DMS114 treated with DMSO at 0.1 percent for 48 hours (cell line): ENCODE data around the gene RSPH1.

Experiments used
- DNase-seq: peaks from one replicate; lab custom pipeline; 2025; ENCODE audit not compliant: unreplicated experiment; lab: John Stamatoyannopoulos, UW

The RSPH1 gene

DNA sequence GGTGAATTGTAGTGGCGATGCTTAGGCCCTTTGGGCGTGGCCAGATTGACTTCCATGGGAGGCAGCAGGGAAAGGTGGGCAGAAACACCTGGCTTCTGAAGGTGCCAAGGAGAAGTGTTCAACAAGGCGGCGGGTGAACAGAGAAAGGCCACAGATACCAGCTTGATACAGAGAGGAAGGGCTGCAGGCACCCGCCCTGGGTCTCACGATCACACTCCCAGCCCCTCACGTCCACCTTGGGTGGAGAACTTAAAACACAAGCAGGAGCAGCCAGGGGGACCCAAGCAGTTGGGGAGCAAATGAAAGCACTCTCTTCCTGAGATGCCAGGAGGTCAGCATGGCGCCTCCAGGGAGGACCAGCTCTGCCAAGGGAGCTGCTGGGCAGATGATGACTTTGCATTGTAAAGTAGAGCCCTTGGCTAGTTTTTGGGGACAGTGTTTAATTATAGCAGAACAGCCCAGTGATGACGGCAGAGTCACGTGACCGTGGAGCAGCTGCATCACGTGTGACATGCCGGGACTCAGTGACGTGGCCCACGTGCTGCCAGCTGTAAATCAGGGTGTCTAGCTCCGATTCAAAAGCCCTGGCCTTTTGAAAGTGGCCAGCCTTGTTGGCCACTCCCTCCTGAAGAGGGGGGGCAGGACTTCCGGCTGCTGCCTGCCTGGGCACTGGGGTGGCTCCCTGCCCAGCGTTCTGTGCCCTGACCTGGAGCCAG, 36.6 kb upstream of the RSPH1 start:
- DNase-seq, result no peak

DNA sequence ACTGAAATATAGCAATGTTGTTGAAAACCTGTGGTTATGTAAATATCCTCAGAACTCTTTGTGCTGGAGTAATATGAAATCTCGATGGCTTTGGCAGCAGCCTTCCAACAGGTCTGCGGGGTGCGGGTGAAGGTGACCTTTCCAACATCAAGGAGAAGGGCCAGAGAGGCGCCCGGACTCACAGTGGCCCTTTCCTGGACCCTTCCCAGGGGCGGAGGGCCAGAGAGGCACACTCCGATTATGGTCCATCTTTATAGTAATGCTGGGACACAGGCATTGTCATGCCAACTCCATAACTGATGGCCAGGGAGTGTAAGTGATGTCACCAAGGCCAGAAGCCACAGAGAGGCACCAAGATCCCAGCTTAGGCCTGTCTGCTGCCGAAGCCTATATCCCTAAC, 35.7 kb upstream of the RSPH1 start:
- DNase-seq, result no peak

DNA sequence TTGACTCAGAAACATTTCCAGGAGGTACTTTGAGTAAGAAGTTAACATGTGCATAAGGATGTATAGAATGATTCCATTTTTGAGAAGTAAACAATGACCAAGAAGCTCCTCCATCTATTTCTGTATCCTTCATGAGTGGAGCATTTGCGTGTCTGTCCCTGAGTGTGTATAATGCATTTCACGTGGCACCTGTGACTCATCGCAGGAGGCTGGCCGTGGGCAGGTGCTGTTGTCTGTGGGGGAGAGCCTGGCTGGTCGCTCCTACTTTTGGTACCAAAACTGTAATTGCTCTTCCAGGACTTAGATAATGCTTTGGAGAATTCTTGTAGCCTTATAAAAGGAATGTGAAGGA, 34.1 kb upstream of the RSPH1 start:
- DNase-seq, result no peak

DNA sequence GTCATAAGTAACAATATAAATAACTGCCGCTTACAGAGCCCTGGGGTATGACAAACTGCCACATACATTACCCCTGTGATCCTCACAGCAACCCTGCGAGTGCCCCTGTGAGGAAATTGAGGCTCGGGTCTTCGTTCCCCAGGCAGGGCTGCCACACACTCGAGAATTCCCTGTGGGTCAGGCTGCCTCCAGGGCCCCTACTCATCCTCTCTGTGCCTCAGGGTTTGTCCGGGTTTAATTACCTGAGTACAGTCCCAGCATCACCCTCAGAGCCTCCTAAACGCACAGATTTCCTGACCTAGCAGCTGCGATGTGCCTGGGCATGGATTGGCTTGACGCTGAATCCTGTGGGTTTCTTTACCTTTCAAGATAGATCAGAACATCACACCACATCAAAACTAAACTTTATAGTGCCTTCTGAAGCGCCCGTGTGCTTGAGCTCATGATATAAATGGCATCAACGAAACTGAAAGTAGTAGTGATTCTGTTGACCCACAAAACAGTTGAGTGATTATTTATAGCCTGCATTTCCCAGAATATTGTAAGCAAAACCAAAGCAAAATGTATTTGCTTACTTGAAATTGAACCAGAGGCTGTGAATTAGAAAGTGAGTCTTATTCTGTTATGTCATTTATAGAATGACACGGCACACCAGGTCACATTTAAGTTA, 31.6 kb upstream of the RSPH1 start:
- no peak for DNase-seq

DNA sequence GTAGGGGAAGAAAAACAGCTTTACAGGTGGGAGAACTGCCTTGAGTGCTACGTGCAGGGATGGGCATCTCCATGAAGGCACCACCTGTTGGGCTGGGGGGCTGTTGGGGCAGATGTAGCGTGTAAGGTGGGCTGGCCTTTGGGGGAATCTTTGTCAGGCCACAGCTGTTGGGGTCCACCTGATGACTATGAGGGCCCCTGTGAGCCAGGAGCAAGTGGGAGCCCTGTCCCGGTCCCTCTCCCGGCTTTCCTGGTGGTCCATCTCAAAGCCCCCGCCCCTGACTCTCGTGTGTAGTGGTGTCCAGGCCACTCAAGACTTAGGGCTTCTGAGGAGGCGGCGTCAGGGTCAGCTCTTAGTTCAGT, 31.1 kb upstream of the RSPH1 start:
- no peak for DNase-seq

DNA sequence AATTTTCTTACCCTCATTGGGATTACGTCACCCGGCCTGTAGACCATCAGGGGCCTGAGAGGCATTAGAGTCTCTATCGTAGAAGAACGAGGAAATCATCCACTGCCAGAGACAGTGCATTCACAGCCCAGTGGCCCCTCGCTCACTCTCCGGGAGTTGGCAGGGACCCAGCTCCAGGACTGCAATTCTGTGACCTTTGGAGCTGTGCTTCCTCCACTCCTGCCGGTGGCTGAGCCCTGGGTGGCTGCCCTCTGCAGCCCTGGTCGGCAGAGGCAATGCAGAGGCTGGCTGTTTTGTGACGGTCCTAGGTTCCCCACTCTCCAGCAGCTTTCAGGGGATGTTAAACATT, 30.3 kb upstream of the RSPH1 start:
- DNase-seq, result no peak

DNA sequence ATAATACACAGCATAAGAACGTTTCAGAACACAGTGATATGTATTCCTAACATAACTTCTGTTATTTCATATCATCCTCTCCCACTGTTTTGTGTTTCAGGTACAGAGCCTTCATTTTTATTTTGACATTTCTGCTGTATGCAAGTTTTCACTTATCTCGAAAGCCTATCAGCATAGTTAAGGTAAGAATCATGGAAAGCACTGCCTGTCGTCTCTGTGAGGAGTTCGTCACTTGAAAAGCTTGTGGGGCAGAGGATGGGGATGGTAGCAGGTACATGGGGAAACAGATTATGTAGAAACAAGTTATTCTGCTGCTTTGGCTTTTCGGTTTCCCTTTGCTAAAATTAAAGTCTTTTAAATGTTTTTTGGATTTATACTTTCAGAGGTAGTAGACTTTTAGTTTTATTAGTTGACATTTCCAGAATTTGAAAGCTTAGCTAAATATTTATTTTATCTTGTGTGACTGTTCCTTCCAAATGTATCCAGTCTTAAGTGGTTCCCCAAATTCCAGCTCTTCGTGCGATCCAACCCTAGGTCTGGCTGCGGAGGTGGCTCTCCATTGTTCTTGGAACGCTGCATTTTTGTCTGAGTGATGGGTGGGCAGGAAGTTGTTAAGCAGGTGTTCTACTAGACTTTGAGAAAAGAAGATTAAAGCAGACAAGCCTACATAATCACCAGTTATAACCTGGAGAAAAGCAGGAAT, 29.8 kb upstream of the RSPH1 start:
- DNase-seq, result no peak

DNA sequence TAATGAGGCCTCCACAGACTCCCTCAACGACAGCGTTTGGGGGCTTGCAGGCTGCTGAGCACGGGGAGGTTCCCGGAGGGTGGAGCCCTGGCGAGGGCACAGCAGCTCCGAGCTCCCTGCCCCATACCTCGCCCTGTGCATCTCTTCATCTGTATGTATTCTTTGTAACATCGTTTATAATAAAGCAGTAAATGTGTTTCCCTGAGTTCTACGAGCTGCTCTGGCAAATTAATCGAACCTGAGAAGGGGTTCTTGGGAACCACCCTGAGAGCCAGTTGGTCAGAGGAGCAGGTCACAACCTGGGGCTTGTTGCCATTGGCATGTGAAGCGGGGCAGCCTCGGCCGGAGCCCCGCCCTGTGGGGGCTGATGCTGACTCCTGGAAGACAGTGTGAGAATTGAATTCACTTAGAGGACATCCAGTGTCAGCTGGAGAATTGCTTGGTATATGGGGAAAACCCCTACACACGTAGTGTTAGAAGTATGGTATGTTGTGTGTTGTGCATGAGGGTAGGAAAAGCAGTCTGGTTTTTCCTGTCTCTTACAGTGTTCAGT, 29.1 kb upstream of the RSPH1 start:
- no peak for DNase-seq

DNA sequence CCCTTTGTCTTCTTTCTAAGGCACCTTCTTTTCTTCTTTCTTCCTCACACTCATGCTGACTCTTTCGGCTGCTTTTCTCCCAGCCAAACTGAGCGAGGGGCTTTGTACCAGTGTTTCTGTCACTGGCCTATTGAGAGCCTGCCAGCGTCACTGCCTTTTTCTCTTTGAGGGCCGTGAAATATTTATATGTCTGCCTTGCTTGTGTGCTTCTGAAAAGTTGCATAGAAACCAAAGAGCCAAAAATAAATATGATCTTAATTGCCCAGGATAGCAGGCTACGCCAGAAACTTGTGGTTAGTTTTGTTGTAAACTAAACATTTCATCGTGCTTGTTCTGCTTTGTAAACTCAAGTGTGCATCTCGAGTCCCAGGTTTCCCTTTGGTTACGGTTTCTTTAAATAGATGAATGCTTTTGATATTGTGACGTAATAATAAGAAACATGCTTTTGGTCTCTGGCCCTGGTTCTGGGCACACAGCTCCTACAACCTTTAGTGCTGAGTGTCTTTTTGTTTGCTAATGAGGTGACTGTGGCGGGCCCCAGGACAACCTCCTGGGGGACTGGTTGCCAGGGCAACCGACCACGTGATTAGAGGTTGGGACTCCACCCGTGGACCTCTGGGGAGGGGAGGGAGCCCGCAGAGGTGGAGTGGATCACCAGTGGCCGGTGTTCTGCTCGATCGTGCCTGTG, 28.5 kb upstream of the RSPH1 start:
- no peak for DNase-seq

DNA sequence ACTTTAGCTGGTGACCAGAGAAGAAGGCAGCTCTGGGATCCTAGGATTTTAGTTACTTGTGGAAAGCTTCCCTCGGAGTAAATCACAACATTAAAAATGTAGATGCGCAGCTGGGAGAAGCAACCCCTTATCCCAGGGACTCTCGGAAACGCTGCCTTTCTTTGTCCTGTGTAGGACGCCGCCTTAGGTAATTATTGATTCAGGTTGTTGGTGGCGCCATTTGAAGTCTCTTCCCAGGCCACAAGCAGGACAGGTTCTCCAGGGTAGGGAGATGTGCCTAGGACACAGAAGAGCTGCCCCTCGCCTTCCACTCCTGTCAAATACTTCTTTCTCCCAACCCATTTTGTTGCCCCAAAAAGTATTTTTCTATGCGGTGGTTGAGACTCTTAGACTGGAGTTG, 27.9 kb upstream of the RSPH1 start:
- DNase-seq, result no peak

DNA sequence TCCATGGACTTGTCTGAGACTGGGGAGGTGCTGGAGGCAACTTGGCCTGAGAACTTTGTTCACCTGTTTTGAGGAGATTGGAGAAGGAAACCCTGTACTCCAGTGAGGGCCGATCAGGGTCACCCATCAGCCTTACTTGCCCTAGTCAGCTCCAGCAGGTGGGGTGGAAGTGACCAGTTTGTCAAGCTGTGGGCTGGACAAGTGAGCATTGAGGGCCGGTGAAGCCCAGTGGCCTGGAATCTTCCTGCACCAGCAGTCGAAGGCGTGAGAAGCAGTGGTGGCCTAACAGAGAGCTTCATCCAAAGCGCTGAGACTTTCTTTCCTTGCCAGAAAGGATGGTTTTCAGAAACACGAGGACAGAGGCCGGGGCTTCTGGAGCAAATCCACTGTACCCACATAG, 27.2 kb upstream of the RSPH1 start:
- DNase-seq, result no peak

DNA sequence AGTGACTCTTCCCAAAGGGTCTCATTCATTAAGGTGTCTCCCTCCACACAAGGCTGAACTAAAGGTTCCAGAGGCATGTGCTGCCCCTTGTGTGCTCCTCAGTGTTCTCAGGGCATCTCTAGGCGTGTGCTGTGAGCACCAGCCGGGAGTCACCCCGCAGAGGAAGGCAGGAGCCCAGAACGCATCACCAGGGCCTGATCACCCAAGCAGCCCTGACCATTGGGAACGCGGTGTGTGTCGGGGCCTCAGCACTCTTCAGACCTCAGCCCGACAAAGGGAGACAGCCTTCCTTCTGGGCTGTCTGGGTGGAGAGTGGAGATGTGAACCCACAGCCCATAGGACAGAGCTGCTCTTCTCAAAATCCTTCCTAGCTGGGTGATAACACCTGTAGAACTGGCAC, 26.7 kb upstream of the RSPH1 start:
- DNase-seq, result no peak

DNA sequence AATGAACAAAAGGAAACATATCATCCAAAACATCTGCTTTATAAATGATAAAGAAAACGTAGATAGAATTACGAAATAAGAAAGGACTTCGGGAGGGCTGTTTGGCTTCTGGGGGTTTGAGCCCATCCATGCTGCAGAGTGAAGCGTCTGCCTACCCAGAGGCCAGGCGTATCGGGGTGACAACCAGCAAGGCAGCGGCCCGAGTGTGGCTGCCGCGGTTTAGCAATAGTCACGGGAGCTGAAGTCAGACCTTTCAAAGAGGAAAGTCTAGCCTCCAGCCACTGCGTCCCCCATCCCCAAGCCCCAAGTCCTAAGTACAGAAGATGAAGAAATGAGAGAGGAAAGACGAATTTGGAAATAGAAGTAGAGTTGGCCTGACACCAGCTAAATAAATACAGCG, 26.2 kb upstream of the RSPH1 start:
- DNase-seq, result no peak

DNA sequence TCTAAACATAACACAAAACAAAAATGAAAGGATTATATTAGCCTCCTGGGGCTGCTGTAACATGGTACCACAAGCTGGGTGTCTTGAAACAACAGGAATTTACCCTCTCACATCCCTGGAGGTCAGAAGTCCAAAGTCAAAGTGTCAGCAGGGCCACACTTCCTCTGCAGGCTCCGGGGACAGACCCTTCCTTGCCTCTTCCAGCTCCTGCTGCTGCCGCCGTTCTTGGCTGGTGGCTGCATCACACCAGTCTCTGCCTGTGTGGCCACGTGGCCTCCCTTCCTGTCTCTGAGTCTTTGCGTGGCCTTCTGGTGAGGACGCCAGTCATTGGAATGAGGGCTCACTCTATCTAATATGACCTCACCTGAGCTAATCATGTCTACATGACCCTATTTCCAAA, 25.8 kb upstream of the RSPH1 start:
- DNase-seq, result no peak

DNA sequence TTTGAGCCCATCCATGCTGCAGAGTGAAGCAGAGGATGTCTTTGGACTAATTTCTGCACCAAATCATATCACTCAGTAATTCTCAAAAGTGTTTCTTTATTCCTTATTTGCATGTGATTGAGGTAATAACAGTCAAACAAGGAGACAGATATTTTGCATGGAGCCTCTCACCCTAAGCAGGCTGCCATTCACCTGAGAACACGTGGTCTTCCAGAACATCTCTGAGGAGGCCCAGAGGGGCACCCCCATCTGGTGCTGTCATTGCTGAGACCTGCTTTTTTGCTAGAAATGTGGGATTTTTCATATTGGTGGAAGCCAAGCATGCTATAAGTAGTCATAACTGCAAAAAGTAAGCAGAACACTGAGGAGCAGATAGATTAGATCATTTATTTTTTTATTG, 25.4 kb upstream of the RSPH1 start:
- DNase-seq, result no peak

DNA sequence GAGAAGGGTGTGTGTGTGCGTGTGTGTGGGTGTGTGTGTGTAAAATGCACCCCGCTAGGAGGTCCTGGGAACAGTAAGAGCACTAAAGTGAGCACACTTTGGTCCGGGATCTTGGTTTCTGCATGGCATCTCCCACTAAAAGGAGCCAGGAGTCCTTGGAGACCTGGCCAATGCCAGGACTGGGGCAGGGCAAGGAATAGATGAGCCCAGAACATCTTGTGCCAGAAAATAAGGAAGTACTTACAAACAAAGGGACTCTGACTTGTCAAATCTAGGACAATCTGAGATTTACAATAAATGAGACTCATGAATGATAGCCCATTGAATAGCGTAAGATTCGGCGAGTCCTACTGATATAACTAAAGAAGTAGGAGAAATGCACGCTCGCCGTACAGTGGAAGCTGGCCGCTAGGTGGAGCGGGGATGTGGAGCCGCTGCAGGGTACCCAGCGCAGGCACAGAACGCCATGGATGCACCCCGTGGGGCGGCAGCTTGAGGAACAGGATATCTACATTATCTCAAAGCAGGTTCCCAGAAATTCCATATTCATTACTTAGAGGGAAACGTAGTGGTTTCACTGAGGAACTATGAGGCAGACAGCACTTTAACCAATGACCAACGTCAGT, 24.7 kb upstream of the RSPH1 start:
- no peak for DNase-seq

DNA sequence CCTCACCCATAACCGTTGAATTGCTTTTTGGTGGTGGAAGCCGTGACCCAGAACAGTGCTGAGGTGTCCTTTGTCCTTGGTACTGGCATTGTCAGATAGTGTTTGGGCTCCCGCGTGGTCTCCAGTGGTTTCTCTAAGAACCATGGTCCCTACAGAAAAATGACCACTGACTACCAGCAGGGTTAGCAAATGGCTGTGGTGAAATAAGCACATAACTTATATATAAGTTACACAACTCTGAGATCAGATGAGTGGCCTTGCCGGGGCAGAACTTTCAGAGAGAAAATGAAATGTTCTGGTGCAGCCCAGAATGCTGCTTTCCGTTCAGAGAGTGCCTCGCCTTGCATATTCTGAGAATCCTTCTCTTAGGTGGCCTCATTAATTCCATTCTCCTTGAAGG, 22.6 kb upstream of the RSPH1 start:
- no peak for DNase-seq

DNA sequence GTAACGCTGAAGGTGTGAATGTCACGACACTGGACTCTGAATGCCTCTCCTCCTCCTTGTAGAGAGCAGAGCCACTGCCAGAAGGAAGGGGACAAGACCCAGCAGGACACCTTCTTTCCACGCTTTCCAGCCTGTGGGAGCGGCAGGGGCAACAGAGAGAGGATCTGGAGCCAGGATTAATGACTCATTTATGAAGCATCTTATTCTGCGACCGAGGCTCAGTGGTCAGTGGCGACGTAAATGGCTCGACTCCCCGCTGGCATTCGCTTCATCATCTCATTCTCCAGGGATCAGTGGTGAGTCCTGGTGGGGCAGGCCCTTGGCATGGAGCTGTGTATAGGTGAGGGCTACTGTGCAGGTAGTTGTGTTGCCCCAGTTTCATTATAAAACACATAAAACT, 22.2 kb upstream of the RSPH1 start:
- DNase-seq, result no peak

DNA sequence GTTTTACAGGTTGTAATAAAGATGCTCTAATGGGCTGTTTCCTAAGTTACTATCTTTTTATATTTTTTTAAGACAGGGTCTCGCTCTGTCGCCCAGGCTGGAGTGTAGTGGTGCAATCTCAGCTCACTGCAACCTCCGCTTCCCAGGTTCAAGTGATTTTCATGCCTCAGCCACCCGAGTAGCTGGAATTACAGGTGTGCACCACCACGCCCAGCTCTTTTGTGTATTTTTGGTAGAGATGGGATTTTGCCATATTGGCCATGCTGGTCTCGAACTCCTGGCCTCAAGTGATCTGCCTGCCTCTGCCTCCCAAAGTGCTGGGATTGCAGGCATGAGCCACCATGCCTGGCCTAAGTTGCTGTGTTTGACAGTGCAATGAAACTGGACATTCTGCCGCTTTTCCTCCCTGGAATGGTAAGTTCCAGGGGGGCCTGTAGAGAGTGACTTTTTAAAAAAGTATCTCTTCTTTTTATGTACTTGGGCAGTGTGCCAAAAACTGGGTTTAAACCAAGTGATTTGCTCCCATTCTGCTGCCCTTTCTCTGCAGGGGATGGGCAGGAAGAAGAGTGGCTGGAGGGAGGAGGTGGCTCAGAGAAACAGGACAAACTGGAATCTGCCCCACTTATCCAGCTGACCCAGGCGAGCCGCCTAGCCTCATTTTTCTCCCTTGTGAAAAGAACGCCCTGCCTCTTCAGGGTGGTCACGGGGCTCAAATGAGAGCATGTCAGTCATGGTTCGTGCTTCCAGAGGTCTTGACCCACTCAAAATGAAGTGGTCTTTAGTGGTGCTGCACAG, 19.9 kb upstream of the RSPH1 start:
- DNase-seq, result no peak

DNA sequence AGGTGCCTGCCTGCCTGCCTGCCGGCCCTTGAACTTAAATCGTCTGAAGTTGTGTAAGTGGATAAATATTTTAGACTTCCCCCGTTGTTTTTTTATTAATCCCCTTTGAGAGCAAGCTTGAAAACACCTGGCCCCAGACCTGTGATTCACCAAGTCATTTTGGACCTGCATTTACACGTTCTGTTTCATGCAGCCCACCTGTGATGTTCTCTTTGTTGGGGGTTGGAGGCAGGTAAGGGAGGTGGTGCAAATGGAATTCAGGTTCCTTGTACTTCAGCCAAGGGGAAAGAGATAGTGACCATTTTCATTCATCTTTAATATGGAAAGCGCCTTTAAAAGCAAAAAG, 18.8 kb upstream of the RSPH1 start:
- DNase-seq, result no peak
